Nephron (organoid): ENCODE results near the gene LRRC25.
A peak's percentile ranks its signal among the peaks of the same experiment; 100 is the strongest.

Experiments
- H3K27ac Mint-ChIP-seq, 3 experiments: 2 replicates each; pipeline ENCODE4 v1.8.0; 2020; ENCODE audit warnings: mixed read lengths in 3 of 3, mild to moderate bottlenecking in 2 of 3, moderate library complexity in 1 of 3
- H3K27me3 Mint-ChIP-seq: 2 replicates; pipeline ENCODE4 v1.8.0; 2021; ENCODE audit warnings: low read depth, mild to moderate bottlenecking, moderate library complexity, mixed read lengths
- H3K36me3 Mint-ChIP-seq: 2 replicates; pipeline ENCODE4 v1.8.0; 2020; ENCODE audit warnings: low read depth, mixed read lengths
- H3K4me1 Mint-ChIP-seq: 2 replicates; pipeline ENCODE4 v1.8.0; 2020; ENCODE audit warnings: mixed read lengths
- H3K4me3 Mint-ChIP-seq, 3 experiments: 2 replicates each; pipeline ENCODE4 v1.8.0; 2020; ENCODE audit warnings: mild to moderate bottlenecking in 3 of 3, mixed read lengths in 3 of 3, moderate library complexity in 2 of 3
- H3K9me3 Mint-ChIP-seq: 2 replicates; pipeline ENCODE4 v1.8.0; 2020; ENCODE audit warnings: mixed read lengths
- TF ChIP-seq, protein P1 (sequence below), 3 experiments: fragments of 200-600 bp; sonication (generic); IDR thresholded peaks; one replicate each; pipeline ENCODE4 v1.5.0; 2021; ENCODE audit warnings: antibody characterized with exemption in 3 of 3; ENCODE audit not compliant: unreplicated experiment in 3 of 3

Gene LRRC25

DNA sequence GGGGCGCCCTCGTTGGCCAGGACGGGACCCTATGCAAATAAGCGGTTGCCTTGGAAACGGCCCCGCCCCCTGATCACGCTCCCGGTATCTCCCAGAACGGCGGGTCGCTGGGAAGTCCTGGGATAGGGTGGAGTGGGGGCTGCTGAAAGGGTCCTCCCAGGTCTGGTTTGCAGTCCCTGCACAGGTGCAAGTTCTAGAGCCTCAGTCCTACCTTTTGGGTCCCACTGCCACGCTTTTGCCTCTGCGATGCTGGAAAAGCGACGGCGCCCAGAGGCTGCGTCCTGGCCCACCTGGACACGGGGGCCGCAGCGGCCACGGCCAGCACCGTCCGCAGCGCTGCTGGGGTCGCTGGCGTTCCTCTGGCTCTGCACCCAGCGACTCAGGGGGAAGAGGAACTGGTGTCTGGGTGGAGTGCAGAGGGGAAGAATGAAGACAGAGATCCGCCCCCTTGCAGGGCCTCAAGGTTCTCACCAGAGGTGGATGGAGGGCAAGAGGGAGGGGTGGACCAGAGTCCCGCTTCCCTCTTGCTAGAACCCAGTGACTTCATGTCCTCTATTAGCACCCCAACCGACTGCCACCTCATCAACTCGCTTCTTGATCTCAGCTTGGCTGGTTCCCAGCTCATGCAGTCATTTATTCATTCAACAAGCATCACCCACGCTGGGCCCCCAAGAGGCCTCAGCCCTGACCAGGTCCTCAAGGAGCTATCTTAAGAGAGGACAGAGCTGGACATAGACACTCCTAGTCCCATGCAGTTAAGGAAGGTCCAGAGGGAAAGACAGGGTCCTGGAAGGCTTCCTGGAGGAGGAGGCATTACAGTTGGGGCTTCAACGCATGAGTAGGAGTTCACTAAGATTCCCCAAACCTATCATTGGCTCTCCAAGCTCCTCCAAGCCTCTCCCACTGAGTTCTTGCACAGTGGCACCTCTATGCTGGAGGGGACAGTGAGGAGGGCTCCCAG lies at the start of gene LRRC25:
Gene LRRC25 (minus strand): TSS at position 381 of the 961 bp plus-strand sequence. CDS start 659 bp downstream, outside the sequence.
- Mint-ChIP-seq H3K27me3 (peaks cover 9% of the 10 kb centered on the region), H3K36me3 (no peaks in the 10 kb centered on the region), H3K9me3 (no peaks in the 10 kb centered on the region), H3K4me3 (peak within 1 kb of the TSS in 2 of 3 experiments; percentile 19), H3K27ac (no peak within 1 kb of the TSS), H3K4me1 (peaks cover 17% of the 10 kb centered on the region)
- TF ChIP-seq, protein P1, sequence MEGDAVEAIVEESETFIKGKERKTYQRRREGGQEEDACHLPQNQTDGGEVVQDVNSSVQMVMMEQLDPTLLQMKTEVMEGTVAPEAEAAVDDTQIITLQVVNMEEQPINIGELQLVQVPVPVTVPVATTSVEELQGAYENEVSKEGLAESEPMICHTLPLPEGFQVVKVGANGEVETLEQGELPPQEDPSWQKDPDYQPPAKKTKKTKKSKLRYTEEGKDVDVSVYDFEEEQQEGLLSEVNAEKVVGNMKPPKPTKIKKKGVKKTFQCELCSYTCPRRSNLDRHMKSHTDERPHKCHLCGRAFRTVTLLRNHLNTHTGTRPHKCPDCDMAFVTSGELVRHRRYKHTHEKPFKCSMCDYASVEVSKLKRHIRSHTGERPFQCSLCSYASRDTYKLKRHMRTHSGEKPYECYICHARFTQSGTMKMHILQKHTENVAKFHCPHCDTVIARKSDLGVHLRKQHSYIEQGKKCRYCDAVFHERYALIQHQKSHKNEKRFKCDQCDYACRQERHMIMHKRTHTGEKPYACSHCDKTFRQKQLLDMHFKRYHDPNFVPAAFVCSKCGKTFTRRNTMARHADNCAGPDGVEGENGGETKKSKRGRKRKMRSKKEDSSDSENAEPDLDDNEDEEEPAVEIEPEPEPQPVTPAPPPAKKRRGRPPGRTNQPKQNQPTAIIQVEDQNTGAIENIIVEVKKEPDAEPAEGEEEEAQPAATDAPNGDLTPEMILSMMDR (IDR thresholded peaks at IDR 0.05; ENCODE audit: unreplicated experiment in 3 of 3) = no peak

DNA sequence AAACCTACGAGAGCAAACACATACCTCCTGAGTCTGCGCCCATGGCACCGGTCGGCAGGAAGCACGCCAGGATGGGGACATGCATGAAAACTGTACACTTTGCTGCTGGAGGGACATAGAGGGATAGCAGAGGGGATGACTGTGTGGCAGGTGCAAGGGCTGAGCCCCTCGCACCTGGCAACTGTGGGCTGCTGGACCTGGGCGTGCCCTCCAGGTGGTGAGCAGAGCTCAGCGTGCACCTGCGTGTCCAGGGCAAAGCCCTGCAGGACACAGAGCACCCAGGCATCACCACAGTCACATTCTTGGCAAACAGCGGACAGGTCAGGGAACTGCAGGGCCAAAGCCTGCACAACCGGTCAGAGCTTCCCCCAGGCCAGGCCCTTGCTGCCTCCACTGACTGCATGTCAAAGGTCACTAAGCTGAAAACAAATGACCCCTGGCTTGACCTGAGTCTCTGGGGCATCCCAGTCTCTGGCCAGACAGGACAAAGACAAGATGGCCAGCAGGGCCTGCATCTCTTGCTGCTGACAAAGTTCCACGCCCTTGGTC lies 49.5 kb upstream of the LRRC25 start:
- no peak overlapping the region for H3K27ac Mint-ChIP-seq
- H3K4me1 Mint-ChIP-seq = peaks cover 26% of the 10 kb centered on the region
- H3K9me3 Mint-ChIP-seq = no peaks in the 10 kb centered on the region
- H3K27me3 Mint-ChIP-seq = no peaks in the 10 kb centered on the region
- peaks cover 18% of the 10 kb centered on the region for H3K36me3 Mint-ChIP-seq
- TF ChIP-seq, protein P1 (IDR thresholded peaks at IDR 0.05; ENCODE audit: unreplicated experiment in 3 of 3) = no peak
- H3K4me3 Mint-ChIP-seq = peak overlapping the region in 1 of 3 experiments; percentile 7

DNA sequence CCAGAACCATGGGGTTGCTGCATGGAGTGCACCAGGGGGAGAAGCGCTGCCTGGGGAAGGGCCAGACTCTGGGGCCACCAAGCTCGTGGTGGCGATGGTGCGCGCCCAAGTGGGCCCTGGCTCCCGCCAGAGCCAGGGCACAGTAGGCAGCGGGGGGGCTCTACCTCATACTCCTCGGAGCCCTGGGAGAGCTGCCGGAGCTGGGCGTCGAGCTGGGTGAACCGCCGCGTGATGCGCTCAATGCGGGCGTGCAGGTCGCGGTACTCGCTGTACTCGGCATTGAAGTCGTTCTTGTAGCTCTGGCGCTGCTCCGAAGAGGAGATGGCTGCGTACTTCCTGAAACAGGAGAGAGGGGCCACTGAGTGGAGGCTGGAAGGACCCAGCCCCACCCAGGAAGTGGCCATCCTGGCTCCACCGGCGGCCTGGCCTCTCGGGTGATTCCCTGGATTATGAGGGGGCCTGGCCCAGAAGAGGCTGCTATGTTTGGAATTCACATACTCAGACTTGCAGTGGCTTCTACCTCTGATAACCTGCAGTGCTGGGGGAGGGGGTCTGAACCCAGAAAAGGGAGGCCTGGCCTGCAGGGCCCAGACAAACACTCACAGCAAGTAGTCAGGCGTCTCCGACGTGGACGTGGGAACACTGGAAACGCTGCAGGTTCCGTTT lies 48.9 kb upstream of the LRRC25 start:
- H3K36me3 Mint-ChIP-seq = peaks cover 18% of the 10 kb centered on the region
- H3K9me3 Mint-ChIP-seq = no peaks in the 10 kb centered on the region
- no peak overlapping the region for H3K27ac Mint-ChIP-seq
- no peaks in the 10 kb centered on the region for H3K27me3 Mint-ChIP-seq
- TF ChIP-seq, protein P1 (IDR thresholded peaks at IDR 0.05; ENCODE audit: unreplicated experiment in 3 of 3) = no peak
- peaks cover 26% of the 10 kb centered on the region for H3K4me1 Mint-ChIP-seq
- peak overlapping the region in 1 of 3 experiments; percentile 7 for H3K4me3 Mint-ChIP-seq

DNA sequence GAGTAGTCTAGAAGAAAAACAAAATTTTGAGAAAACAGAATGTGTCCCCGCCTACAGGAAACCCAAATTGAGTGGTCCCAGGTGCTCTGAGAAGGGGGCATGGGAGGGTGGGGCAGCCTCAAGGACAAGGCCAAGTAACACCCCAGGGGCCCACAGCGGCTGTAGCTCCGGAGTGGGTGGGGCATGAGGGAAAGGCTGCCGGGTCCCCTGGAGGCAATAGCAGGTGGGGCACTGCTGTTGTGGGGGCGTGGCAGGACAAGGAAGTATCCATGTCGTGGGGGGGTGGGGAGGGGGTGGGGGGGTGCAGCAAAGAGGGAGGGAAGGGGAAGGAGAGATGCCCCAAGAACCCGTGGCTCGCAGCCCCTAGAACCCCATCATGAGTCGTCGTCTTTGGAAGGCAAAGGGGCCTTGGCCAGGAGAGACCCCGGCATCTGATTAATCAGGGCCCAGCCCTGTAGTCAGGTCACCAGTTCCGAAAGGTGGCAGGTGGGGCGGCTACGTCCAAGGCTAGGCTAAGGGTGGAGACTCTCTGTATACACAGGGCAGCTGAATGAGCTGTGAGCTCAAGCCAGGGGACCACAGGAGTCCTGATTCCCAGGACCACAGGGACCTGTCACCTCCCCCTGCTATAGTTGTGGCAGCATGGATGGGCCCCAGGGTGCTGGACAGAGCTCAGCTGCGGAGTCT lies 48.0 kb upstream of the LRRC25 start:
- TF ChIP-seq, protein P1 (IDR thresholded peaks at IDR 0.05; ENCODE audit: unreplicated experiment in 3 of 3) = no peak

DNA sequence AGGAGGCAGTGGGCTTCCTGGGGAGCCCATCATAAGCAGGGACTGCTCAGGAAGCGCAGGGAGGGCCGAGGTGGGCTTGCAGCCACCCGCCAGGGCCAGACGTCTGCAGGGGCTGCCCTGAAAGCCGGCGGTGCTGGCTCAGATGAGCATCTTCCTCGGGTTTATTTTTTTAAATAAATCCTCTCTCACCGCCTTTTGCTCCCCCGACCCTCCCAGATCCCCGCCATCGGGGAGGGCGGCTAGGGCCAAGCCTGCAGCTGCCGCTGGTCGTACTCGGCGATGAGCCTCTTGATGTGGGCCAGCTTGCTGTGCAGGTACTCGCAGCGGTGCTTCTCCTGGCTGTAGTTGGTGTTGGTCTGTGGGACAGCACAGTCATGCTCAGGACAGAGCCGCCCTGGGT lies 47.1 kb upstream of the LRRC25 start:
- H3K4me3 Mint-ChIP-seq = peak overlapping the region in 2 of 3 experiments; percentile 82 to 94
- peak overlapping the region; percentile 37 to 61 (median 56) for H3K27ac Mint-ChIP-seq
- no peaks in the 10 kb centered on the region for H3K9me3 Mint-ChIP-seq
- TF ChIP-seq, protein P1 (IDR thresholded peaks at IDR 0.05; ENCODE audit: unreplicated experiment in 3 of 3) = no peak
- H3K36me3 Mint-ChIP-seq = peaks cover 14% of the 10 kb centered on the region
- no peaks in the 10 kb centered on the region for H3K27me3 Mint-ChIP-seq
- H3K4me1 Mint-ChIP-seq = peaks cover 32% of the 10 kb centered on the region

More for the DNA sequence above, 48.0 kb upstream of the LRRC25 start:
- Mint-ChIP-seq H3K27ac (no peak overlapping the region), H3K4me3 (peak overlapping the region; percentile 7 to 94 (median 63)), H3K4me1 (peaks cover 25% of the 10 kb centered on the region), H3K9me3 (no peaks in the 10 kb centered on the region), H3K36me3 (peaks cover 14% of the 10 kb centered on the region), H3K27me3 (no peaks in the 10 kb centered on the region)
